GDM1 (cell line): ENCODE data around the gene SIVA1.

ENCODE experiments used
- DNase-seq: peaks from one replicate; lab custom pipeline; 2025; lab: John Stamatoyannopoulos, UW

Gene SIVA1

GRCh38 chr14:104784846-104785707 is 32.1 kb downstream of the SIVA1 start:
- no peak for DNase-seq

DNA sequence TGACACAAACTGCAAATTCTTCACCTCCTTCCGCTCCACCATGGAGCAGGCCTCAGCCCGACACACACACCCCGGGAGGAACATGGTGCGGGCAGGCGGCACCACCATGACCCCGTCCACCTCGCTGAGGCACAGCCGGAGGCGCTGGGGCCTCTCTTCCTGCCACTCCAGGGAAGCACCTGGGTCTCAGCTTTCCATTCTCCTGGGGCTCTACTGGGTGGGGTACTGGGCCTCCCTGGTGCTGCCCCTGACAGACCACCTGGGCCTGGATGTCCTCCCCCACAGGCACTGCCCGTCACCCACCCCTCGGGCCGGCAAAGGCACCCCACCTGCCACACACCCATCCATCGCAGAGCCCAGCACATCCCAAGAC is 32.7 kb downstream of the SIVA1 start:
- DNase-seq, result no peak

- no peak for DNase-seq
These were observed 33.2 kb downstream of the SIVA1 start for GRCh38 chr14:104786091-104786586.

DNA sequence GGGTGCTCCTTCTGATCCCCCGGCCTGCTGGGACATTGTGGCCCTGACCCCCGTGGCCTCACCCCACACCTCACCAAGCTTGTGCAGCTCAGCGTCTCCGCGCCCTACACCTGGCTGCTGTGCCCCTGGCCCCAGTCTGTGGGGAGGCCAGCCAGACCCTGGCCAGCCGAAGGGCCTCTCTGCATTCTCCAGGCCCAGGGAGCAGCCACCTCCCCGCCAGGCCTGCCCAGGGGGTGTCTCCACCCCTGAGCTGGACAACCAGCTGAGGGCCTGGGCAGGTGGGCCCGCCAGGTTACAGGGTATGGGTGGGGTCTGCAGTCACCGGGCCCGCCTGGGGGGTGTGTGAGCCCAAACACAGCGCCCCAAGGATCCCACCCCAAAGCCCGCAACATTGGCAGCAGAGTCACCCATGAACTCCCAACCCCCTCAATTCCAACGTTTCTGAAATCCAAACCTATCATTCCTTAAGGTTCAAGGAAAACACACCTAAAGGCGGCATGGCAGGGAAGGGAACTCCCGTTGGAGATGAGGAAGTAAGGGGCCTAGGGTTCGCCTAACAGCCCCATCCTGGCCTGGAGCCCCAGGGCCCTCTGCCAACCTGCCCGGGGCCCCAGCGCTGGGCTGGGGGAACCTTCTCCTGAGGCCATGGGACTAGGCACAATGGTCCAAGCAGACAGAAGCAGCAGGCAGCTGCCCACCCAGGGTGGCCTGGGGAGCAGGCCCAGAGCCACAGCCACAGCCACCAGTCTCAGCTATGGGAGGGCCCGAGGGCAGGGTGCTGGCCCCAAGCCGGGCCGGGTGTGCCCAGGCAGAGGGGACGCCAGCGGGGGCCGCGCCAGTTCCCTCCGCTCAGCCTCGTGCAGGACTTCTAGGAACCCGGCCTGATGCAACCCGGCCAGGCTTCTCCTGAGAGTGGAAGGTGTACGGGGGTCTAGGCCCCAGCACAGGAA is 34.1 kb downstream of the SIVA1 start:
- no peak for DNase-seq

DNA sequence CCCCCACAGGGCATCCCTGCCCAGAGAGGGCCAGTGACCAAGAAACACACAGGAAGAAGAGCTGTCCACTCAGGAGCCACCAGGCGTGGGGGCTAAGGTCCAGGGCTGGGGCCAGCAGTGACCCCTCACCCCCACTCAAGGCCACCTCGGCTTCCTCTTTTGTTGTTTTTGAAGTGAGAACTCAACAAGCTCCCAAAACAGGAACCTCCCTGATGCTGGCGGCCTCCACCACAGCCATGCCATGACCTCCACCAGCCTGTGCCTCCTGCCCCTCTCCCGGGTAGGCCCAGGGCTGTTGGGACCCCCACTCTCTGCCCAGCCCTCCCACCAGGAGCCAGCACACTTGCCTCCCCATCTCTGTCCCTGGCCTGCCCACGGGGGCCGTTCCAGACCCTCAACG is 34.8 kb downstream of the SIVA1 start:
- no peak for DNase-seq

- DNase-seq, result no peak
These were observed 35.3 kb downstream of the SIVA1 start for GRCh38 chr14:104788161-104788818.

DNA sequence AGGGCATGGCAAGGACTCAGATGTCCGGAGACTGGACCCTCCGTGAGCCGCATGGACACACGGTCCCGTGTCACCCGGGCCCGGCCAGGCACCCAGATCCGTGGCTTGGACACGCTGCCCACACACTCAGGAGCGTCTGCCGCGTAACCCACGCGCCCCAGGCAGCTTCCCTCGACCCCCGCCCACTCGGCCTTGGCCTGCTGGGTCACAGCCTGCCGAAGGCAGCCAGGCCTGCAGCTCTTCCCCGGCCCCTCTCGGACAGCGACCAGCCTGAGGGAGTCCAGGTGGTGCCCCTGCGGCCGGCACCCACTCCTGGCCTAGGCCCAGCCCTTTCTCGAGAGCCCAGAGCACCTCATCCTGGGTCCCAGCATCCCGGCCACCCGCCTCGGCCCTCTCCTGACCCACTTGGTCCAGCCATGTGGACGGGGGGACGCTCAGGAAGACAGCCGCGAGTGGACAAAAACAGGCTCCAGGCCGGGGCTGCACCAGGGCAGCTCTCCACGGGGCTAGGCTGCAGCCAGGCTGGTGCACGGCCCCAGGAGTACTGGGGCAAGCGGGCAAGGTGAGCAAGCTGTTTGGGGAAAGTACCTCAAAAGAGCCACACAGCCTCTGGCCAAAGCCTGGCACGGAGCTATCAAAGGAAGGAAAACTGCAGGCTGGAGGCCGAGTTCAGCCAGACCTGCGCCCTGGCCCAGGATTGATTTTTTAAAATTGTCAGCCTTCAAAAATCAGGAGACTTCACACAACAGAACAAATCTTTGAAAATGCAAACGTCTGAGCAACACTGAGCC is 36.1 kb downstream of the SIVA1 start:
- DNase-seq, result no peak

DNA sequence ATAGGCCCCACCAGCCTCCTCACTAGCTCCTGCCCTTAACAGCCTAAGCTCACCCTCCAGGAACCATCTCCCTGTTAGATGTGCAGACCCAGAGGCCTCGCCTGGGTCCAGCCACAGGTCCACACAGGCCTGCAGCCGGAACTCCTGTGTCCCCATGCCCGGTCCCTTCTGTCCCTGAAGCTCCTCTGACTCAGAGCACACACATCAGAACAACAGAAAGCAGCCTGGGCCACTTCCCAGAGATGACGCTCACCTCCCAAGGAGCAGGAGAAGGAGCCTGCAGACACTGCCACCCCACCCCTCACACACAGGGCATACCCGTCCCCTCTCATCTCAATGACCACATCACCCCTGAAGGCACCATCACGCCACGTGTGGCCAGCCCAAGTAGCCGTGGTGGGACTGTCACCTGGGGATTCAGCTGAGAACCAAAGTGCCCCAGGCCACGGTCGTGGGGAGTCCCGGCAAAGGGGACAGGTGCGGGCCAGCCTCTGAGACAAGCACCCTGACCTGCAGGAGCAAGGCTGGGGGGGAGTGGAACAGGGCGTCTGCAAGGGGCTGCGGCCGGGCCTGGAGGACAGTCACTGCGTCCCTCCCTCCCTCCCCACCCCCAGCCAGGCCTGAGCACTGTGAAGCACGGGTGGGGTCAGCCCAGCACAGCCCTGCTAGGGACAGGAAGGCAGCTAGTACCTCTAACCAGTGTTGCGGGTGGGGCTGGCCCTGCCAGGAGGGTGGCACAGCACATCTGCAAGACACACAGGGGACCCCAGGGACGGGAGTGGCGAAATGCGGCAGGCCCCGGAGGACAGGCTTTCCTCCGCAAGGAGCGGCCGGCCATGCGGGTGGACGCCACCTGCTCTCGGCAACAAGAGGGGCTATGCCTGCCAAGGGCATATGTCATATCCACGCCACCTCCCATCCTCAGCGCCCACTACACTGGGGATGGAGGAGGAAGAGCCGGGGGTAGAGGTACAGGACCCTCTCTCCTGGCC is 37.1 kb downstream of the SIVA1 start:
- no peak for DNase-seq

DNA sequence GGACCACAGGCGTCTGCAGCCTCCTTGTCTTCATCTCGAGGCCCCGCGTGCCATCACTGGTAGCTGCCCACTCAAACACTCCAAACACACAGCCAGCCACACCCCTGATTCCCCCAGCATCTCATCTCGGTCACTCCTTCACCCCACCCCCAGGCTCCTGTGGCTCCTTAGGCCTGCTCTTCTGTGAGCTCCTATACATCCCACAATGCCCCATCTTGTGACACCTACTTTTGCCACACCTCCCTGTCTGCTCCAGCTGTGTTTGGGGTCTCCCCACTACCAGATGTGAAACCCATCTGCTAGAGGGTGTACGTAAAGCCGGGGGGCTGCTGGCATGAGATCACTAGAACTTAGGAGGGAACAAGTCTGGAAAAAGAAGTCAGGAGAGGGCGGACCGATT is 38.5 kb downstream of the SIVA1 start:
- no peak for DNase-seq

DNA sequence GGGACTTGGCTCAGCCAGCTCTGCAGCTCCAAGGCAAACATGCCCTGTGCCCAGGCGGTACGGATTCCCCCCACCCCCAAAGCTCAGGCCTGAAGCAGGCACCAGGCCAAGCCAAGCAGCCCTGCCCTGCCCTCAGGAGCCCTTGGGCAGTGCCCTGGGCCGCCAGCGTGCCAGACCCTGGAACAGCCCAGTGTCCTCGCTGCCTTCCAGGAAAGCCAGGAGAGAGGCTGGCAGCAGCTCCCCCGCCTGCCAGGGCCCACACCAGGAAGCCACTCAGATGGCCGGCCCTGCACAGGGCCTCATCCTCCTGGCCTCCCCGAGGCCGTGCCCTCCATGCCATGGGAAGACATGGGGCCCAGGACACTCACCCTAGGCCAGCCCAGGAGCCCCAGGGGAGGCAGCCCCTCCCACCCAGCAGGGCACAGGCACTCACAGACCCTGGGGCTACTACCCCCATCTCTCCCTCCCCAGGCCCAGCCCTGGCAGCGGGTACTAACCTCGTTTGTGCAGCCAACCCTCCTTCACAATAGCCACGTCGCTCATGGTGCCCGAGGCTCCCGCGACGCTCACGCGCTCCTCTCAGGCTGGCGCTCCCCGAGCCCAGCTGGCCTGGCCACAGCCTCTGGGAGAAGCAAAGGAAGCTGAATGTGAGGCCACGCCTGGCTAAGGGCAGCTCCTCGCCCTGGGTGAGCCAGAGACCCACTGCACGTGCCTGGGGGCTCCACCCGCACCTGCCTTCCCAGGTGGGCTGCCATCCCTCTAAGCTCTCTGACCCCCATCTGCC is 39.3 kb downstream of the SIVA1 start:
- DNase-seq, result no peak

GRCh38 chr14:104792945-104793702 is 40.2 kb downstream of the SIVA1 start:
- DNase-seq, result no peak

- no peak for DNase-seq
These were observed 40.7 kb downstream of the SIVA1 start for GRCh38 chr14:104793703-104793959.

GRCh38 chr14:104794099-104794498 is 41.2 kb downstream of the SIVA1 start:
- no peak for DNase-seq

DNA sequence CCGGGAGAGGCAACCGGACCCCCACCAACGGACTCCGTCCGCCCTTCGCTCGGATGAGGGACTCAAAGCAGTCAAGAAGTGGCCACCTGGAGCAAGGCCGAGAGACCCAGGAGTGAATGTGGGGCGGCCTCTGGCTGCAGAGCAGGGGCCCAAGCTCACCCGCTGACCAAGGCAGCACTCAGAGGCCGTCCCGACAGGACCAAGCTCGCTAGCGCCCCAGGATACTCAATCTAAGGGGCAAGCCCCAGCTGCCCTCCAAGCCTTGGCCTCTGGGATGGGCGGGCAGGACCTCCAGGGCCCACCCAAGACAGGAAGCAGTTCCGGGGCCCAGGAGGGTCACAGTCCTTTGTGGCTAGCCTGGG is 41.7 kb downstream of the SIVA1 start:
- no peak for DNase-seq

DNA sequence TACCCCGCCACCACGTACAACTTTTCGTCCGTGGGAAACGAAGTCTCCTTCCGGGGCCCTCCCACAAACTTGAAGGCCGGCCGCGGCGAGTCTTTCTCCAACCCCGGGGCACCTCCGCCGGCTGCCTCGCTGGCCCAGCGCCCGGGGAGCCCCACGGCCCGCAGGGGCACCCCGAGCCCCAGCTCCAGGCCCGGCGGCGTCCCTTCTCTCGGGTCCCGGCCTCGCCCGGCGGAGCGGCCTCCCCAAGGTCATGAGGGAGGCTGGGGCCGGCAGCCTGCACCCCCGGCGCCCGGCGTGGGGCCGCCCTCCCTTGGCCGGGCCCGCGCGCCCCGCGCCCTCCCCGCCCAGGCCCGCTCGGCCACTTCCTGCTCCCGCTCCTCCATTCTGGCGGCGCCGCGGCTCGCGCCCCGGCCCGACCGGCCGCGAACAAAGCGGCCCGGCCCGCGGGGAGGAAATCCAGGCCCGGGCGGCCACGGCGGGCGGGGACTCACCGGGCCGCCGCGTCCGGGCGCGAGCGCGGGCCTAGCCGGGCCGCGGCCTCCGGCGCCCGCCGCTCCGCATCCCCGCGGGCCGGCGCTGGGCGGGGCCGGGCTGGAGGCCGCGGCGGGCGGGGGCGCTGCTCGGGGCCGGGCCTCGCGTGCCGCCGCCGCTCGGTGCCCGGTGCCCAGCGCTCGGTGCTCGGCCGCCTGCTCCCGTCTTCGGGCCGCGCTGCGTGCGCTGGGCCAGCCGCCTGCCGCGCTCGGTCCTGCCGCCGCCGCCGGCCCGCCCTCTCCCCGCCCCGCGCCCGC is 42.2 kb downstream of the SIVA1 start, which contains the start of gene AKT1:
Gene AKT1, minus strand, starts transcription at position 756 of the 788 bp plus-strand sequence. CDS start 3,105 bp downstream, outside the sequence.
- DNase-seq, result no peak

DNA sequence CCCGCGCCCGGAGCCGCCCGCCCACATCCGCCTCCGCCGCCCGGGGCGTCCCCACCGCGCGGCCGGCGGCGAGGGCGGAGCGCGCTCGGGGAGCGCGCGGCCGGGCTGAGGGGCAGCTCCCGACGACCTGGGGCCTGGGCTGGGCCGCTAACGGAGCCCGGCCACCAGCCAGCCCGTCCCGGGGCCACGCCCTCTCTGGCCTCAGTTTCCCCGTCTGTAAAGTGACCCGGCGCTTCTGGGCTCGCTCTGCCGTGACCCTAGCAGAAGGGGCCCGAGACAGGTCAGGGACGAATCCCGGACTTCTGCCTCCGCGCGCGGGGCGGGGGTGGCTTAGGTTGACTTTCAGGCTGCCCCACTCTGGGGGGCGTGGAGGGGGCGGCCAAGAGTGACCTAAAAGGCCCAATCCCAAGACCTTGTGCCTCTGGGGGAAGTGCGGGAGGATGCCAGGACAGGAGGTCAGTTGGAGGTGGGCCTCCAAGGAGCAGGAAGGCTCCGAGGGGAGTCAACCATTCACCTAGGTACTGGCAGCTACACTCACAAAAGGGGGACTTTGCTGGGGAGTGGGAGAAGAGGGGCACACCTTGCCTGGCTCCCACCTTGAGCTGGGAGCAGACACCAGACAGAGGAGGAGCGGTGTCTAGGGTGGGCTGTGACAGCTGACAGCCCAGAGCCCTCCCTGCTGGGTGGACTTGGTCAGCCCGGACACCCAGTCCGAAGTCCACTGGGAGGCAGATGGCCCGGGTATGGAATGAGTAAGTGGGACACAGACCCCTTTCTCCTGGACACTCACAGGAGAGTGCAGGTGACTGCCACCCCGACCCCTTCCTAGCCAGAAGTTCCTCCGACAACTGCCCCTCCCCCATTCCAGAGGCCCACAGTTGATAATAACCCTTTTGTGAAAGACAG is 43.1 kb downstream of the SIVA1 start:
- DNase-seq, result peak; percentile 42

DNA sequence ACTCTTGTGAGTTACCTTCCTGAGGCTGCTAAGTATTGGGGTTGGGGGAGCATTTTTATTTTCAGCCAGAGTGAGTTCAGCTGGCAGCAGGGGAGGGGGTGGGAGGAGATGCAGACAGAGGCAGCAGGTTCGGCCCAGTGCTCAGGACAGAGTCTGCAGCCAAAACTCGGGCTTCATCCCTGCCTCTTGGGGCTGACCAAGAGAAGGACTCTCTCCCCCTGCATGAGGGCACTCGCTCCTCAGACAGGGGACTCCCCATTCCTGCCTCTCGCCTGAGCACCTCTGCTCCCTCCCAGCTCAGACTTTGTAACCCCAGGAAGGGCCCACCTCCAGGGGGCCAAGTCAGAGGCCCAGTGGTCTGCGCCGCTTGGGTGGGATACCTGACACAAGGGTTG is 43.7 kb downstream of the SIVA1 start:
- DNase-seq, result no peak
